Activated T-helper 17 cell treated with anti-CD3 and anti-CD28 coated beads, Interleukin-2, amount 50 U/mL, for 72 hours (primary cell): ENCODE results near the gene SSR4. TPM values are rescaled to one million over a fixed set of nuclear protein-coding genes. Genes with fewer than 3 reads are reported as not detected.

Source experiments
- ATAC-seq: fragments of 150-1000 bp; cut with Tn5 transposase; replicated peaks from 2 replicates; pipeline ENCODE4 v1.10.0; 2021; ENCODE audit warnings: mild to moderate bottlenecking, moderate library complexity
- H3K27ac Mint-ChIP-seq: one replicate; pipeline ENCODE4 v1.8.0; 2022; ENCODE audit warnings: mixed read lengths
- H3K27me3 Mint-ChIP-seq: one replicate; pipeline ENCODE4 v1.8.0; 2022; ENCODE audit warnings: mixed read lengths
- H3K36me3 Mint-ChIP-seq: one replicate; pipeline ENCODE4 v1.8.0; 2022; ENCODE audit warnings: low read depth, mild to moderate bottlenecking, mixed read lengths
- H3K4me1 Mint-ChIP-seq: one replicate; pipeline ENCODE4 v1.8.0; 2022; ENCODE audit warnings: mixed read lengths
- H3K4me3 Mint-ChIP-seq: one replicate; pipeline ENCODE4 v1.8.0; 2022; ENCODE audit warnings: mild to moderate bottlenecking, mixed read lengths
- H3K9me3 Mint-ChIP-seq: one replicate; pipeline ENCODE4 v1.8.0; 2022; ENCODE audit warnings: mixed read lengths
- total RNA-seq, 2 donors: library from RNA; stranded (reverse); gene quantifications; one replicate each; pipeline ENCODE4 v1.2.3, GENCODE V29; 2022

SSR4 gene
- total RNA-seq, 2 donors from 2014 or later, result 150 to 152 TPM

- Mint-ChIP-seq H3K4me1 (no peaks in the 10 kb centered on the region), H3K4me3 (no peak overlapping the region), H3K9me3 (no peaks in the 10 kb centered on the region), H3K27ac (no peak overlapping the region), H3K27me3 (peaks cover 7% of the 10 kb centered on the region), H3K36me3 (peaks cover 24% of the 10 kb centered on the region)
- ATAC-seq, result no peak
These were observed 11.0 kb upstream of the SSR4 start for GRCh38 chrX:153783378-153784013.

GRCh38 chrX:153784325-153784967 lies 10.0 kb upstream of the SSR4 start:
- Mint-ChIP-seq H3K4me1 (no peaks in the 10 kb centered on the region), H3K4me3 (no peak overlapping the region), H3K27me3 (peaks cover 7% of the 10 kb centered on the region), H3K27ac (no peak overlapping the region), H3K9me3 (no peaks in the 10 kb centered on the region), H3K36me3 (peaks cover 24% of the 10 kb centered on the region)
- ATAC-seq, result no peak

- Mint-ChIP-seq H3K27me3 (no peaks in the 10 kb centered on the region), H3K4me1 (no peaks in the 10 kb centered on the region), H3K27ac (no peak overlapping the region), H3K36me3 (peaks cover 18% of the 10 kb centered on the region), H3K9me3 (no peaks in the 10 kb centered on the region), H3K4me3 (no peak overlapping the region)
- ATAC-seq, result no peak
These were observed 7.8 kb upstream of the SSR4 start for GRCh38 chrX:153786669-153787068.

GRCh38 chrX:153789654-153790053 lies 4.8 kb upstream of the SSR4 start:
- H3K27me3 Mint-ChIP-seq, result no peaks in the 10 kb centered on the region
- no peak overlapping the region for H3K27ac Mint-ChIP-seq
- H3K36me3 Mint-ChIP-seq, result peaks cover 30% of the 10 kb centered on the region
- ATAC-seq, result no peak
- H3K4me1 Mint-ChIP-seq, result no peaks in the 10 kb centered on the region
- H3K4me3 Mint-ChIP-seq, result no peak overlapping the region
- no peaks in the 10 kb centered on the region for H3K9me3 Mint-ChIP-seq

- Mint-ChIP-seq H3K4me3 (no peak overlapping the region), H3K27me3 (no peaks in the 10 kb centered on the region), H3K27ac (no peak overlapping the region), H3K9me3 (no peaks in the 10 kb centered on the region), H3K36me3 (peaks cover 30% of the 10 kb centered on the region), H3K4me1 (no peaks in the 10 kb centered on the region)
- ATAC-seq, result no peak
These were observed 3.2 kb upstream of the SSR4 start for GRCh38 chrX:153791104-153791852.

- no peaks in the 10 kb centered on the region for H3K4me1 Mint-ChIP-seq
- ATAC-seq, result no peak
- peak overlapping the region; percentile 85 for H3K4me3 Mint-ChIP-seq
These were observed 2.1 kb upstream of the SSR4 start for GRCh38 chrX:153792368-153792767.

GRCh38 chrX:153793291-153793690 lies 1.2 kb upstream of the SSR4 start:
- no peak for ATAC-seq
- peaks cover 38% of the 10 kb centered on the region for H3K36me3 Mint-ChIP-seq
- H3K4me3 Mint-ChIP-seq, result peak overlapping the region; percentile 85

More at GRCh38 chrX:153792368-153792767, 2.1 kb upstream of the SSR4 start:
- no peaks in the 10 kb centered on the region for H3K9me3 Mint-ChIP-seq
- no peaks in the 10 kb centered on the region for H3K27me3 Mint-ChIP-seq
- H3K36me3 Mint-ChIP-seq, result peaks cover 34% of the 10 kb centered on the region
- H3K27ac Mint-ChIP-seq, result no peak overlapping the region

GRCh38 chrX:153794897-153795816 lies 689 bp downstream of the SSR4 start:
- peak overlapping the region; percentile 86 for H3K27ac Mint-ChIP-seq
- no peaks in the 10 kb centered on the region for H3K9me3 Mint-ChIP-seq
- H3K36me3 Mint-ChIP-seq, result peaks cover 48% of the 10 kb centered on the region
- peak overlapping the region; percentile 85 for H3K4me3 Mint-ChIP-seq
- H3K4me1 Mint-ChIP-seq, result no peaks in the 10 kb centered on the region
- ATAC-seq, result peak; percentile 13
- no peaks in the 10 kb centered on the region for H3K27me3 Mint-ChIP-seq

More at GRCh38 chrX:153793291-153793690, 1.2 kb upstream of the SSR4 start:
- Mint-ChIP-seq H3K4me1 (no peaks in the 10 kb centered on the region), H3K27ac (peak overlapping the region; percentile 86), H3K27me3 (no peaks in the 10 kb centered on the region), H3K9me3 (no peaks in the 10 kb centered on the region)

- ATAC-seq, result no peak
- Mint-ChIP-seq H3K27me3 (no peaks in the 10 kb centered on the region), H3K36me3 (peaks cover 48% of the 10 kb centered on the region), H3K27ac (no peak overlapping the region), H3K4me1 (no peaks in the 10 kb centered on the region), H3K4me3 (peak overlapping the region; percentile 85), H3K9me3 (no peaks in the 10 kb centered on the region)
These were observed 3.0 kb downstream of the SSR4 start for GRCh38 chrX:153797415-153798015.

- H3K36me3 Mint-ChIP-seq, result peaks cover 38% of the 10 kb centered on the region
- H3K27ac Mint-ChIP-seq, result no peak overlapping the region
- H3K4me3 Mint-ChIP-seq, result no peak overlapping the region
- H3K4me1 Mint-ChIP-seq, result no peaks in the 10 kb centered on the region
- H3K27me3 Mint-ChIP-seq, result no peaks in the 10 kb centered on the region
- H3K9me3 Mint-ChIP-seq, result no peaks in the 10 kb centered on the region
- no peak for ATAC-seq
These were observed 4.9 kb downstream of the SSR4 start for GRCh38 chrX:153799326-153799725.

- ATAC-seq, result no peak
- Mint-ChIP-seq H3K27me3 (no peaks in the 10 kb centered on the region), H3K36me3 (peaks cover 30% of the 10 kb centered on the region), H3K27ac (no peak overlapping the region), H3K4me3 (no peak overlapping the region), H3K4me1 (no peaks in the 10 kb centered on the region), H3K9me3 (no peaks in the 10 kb centered on the region)
These were observed 5.8 kb downstream of the SSR4 start for GRCh38 chrX:153800177-153800722.

GRCh38 chrX:153800746-153801145 lies 6.3 kb downstream of the SSR4 start:
- Mint-ChIP-seq H3K9me3 (no peaks in the 10 kb centered on the region), H3K4me1 (no peaks in the 10 kb centered on the region), H3K27ac (no peak overlapping the region), H3K4me3 (no peak overlapping the region), H3K27me3 (no peaks in the 10 kb centered on the region), H3K36me3 (peaks cover 30% of the 10 kb centered on the region)
- ATAC-seq, result no peak

GRCh38 chrX:153801669-153802068 lies 7.2 kb downstream of the SSR4 start:
- Mint-ChIP-seq H3K9me3 (no peaks in the 10 kb centered on the region), H3K27me3 (no peaks in the 10 kb centered on the region), H3K36me3 (peaks cover 20% of the 10 kb centered on the region), H3K4me3 (no peak overlapping the region), H3K4me1 (no peaks in the 10 kb centered on the region), H3K27ac (no peak overlapping the region)
- no peak for ATAC-seq
